HepG2 (cell line): ENCODE measurements around the gene ZMYND10. TPM values are rescaled to one million over a fixed set of nuclear protein-coding genes. Genes with fewer than 3 reads are reported as not detected.

ENCODE experiments used
- GATAD2A ChIP-seq: IDR thresholded peaks from 2 replicates; pipeline ENCODE4 v1.6.1; 2016
- NFYB ChIP-seq: sonication (generic); formaldehyde crosslinking; IDR thresholded peaks from 2 replicates; pipeline ENCODE4 v1.4.0; 2020; ENCODE audit warnings: missing genetic modification reagents
- RAD21 ChIP-seq: fragments of 450-650 bp; formaldehyde crosslinking; IDR thresholded peaks from 2 replicates; pipeline ENCODE4 v1.5.0; 2020; ENCODE audit warnings: mild to moderate bottlenecking
- SCMH1 ChIP-seq: sonication (generic); formaldehyde crosslinking; IDR thresholded peaks from 2 replicates; pipeline ENCODE4 v1.9.0; 2021; ENCODE audit warnings: missing genetic modification reagents, mild to moderate bottlenecking, borderline replicate concordance
- ZFP36L2 ChIP-seq: sonication (generic); formaldehyde crosslinking; IDR thresholded peaks from 2 replicates; pipeline ENCODE4 v1.4.0; 2020; ENCODE audit warnings: missing genetic modification reagents
- ZMYM3 ChIP-seq: sonication (generic); formaldehyde crosslinking; IDR thresholded peaks from 2 replicates; pipeline ENCODE4 v1.5.1; 2020; ENCODE audit warnings: mild to moderate bottlenecking, missing genetic modification reagents
- ZNF33A ChIP-seq: sonication (generic); formaldehyde crosslinking; IDR thresholded peaks from 2 replicates; pipeline ENCODE4 v1.5.1; 2020; ENCODE audit warnings: missing genetic modification reagents, mild to moderate bottlenecking, moderate library complexity, borderline replicate concordance
- ZNF674 ChIP-seq: sonication (generic); formaldehyde crosslinking; IDR thresholded peaks from 2 replicates; pipeline ENCODE4 v1.5.0; 2020; ENCODE audit warnings: low read depth, mild to moderate bottlenecking, missing genetic modification reagents
- ZNF792 ChIP-seq: IDR thresholded peaks from 2 replicates; pipeline ENCODE4 v1.6.1; 2016
- ZNF883 ChIP-seq: sonication (generic); formaldehyde crosslinking; IDR thresholded peaks from 2 replicates; pipeline ENCODE4 v1.5.1; 2020; ENCODE audit warnings: mild to moderate bottlenecking, missing genetic modification reagents; ENCODE audit errors: not compliant biosample characterization
- polyA plus RNA-seq, 8 experiments: library from polyadenylated mRNA; depleted of rRNA in 3 of 8; stranded (reverse) in 7 of 8; unstranded in 1 of 8; fragments of >200 nt; fragmentation: Illumina TruSeq in 4 of 8; extraction: Trizol in 4 of 8; gene quantifications; 2 replicates each; pipeline versions ENCODE4 v1.2.1 to v1.2.3, GENCODE V29; 2011 to 2016; ENCODE audit warnings: low read depth in 4 of 8, missing spikeins in 1 of 8, mixed read lengths in 1 of 8; ENCODE audit not compliant: insufficient read depth in 1 of 8
- total RNA-seq, 5 experiments: library from RNA; depleted of rRNA; stranded (reverse); fragments of >200 nt; fragmentation: Illumina TruSeq; extraction: Trizol; gene quantifications; 2 replicates each; pipeline ENCODE4 v1.2.3, GENCODE V29; 2016; ENCODE audit warnings: low read depth in 1 of 5
- TF ChIP-seq, protein P1 (sequence below): sonication (generic); formaldehyde crosslinking; IDR thresholded peaks from 2 replicates; pipeline ENCODE4 v1.4.0; 2020; ENCODE audit warnings: missing genetic modification reagents
- TF ChIP-seq, protein P2 (sequence below): sonication (generic); formaldehyde crosslinking; IDR thresholded peaks from 2 replicates; pipeline ENCODE4 v1.4.0; 2020; ENCODE audit warnings: missing genetic modification reagents, mild to moderate bottlenecking, borderline replicate concordance
- TF ChIP-seq, protein P3 (sequence below): sonication (generic); formaldehyde crosslinking; IDR thresholded peaks from 2 replicates; pipeline ENCODE4 v1.4.0; 2020; ENCODE audit warnings: missing genetic modification reagents
- TF ChIP-seq, protein P4 (sequence below): sonication (generic); formaldehyde crosslinking; IDR thresholded peaks from 2 replicates; pipeline ENCODE4 v1.8.0; 2022; ENCODE audit warnings: mild to moderate bottlenecking, missing genetic modification reagents
- TF ChIP-seq, protein P5 (sequence below): sonication (generic); formaldehyde crosslinking; IDR thresholded peaks from 2 replicates; pipeline ENCODE4 v1.4.0; 2020; ENCODE audit warnings: missing genetic modification reagents, borderline replicate concordance

ZMYND10 gene
- total and polyA plus RNA-seq, 2 of the 13 experiments (the other 11 are each of a cell fraction or from before 2014, with no cell fraction given) = 0.60 to 0.74 TPM

DNA sequence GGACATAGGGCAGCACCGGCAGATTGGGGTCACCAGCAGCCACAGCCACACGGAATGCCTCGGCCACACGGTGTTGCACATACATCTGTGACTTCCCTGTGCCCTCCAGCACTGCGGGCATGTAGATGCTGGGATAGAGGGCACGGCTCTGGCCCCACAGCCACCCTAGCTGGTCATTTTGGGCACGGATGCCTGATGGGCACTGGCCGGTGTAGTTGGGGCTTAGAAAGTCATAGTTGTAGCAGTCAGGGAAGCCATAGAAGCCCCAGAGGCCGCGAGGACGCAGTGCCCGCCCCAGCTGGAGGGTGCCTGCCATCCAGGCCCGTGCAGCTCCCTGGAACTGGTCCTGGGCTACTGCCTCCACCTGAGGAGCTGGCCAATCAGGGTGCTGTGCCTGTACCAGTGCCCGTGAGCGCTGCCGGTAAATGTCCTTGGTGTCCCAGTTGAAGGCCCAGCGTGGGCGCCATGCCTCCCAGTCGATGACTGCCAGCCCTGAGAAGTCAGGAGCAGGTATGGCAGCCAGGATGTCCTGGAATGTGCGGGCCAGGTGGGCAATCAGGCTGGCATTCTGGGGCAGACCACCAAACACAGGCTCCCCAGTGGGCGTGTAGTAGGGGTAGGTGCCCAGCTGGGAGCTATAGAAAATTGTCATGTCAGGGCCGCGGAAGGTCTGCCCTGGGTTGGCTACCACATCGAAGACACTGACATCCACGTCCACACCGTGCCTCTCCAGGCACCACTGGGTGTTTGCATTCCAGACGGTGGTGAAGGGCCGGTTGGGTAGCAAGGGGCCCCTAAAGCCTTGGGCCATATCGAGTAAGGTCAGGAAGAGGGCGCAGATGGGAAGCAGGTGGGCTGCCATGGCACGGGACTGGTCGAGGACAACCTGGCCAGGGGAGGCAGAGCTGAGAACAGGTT is 43.2 kb downstream of the ZMYND10 start (continued):
- TF ChIP-seq SCMH1 (CRISPR knock-in tag) (no peak), ZNF674 (CRISPR knock-in tag) (no peak), ZNF792 (no peak; the same call in 1 of the 2 replicates), ZFP36L2 (no peak), ZNF33A (CRISPR knock-in tag) (no peak), NFYB (CRISPR knock-in tag) (peak; percentile 38; the same call in 1 of the 2 replicates), RAD21 (CRISPR knock-in tag) (no peak), ZMYM3 (no peak), GATAD2A (CRISPR knock-in tag) (no peak), ZNF883 (CRISPR knock-in tag) (no peak)
- TF ChIP-seq, protein P1, sequence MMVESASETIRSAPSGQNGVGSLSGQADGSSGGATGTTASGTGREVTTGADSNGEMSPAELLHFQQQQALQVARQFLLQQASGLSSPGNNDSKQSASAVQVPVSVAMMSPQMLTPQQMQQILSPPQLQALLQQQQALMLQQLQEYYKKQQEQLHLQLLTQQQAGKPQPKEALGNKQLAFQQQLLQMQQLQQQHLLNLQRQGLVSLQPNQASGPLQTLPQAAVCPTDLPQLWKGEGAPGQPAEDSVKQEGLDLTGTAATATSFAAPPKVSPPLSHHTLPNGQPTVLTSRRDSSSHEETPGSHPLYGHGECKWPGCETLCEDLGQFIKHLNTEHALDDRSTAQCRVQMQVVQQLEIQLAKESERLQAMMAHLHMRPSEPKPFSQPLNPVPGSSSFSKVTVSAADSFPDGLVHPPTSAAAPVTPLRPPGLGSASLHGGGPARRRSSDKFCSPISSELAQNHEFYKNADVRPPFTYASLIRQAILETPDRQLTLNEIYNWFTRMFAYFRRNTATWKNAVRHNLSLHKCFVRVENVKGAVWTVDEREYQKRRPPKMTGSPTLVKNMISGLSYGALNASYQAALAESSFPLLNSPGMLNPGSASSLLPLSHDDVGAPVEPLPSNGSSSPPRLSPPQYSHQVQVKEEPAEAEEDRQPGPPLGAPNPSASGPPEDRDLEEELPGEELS (CRISPR knock-in tag) = 0 out of 2 replicates have a peak, but pooled peaks have one; percentile 12
- TF ChIP-seq, protein P2, sequence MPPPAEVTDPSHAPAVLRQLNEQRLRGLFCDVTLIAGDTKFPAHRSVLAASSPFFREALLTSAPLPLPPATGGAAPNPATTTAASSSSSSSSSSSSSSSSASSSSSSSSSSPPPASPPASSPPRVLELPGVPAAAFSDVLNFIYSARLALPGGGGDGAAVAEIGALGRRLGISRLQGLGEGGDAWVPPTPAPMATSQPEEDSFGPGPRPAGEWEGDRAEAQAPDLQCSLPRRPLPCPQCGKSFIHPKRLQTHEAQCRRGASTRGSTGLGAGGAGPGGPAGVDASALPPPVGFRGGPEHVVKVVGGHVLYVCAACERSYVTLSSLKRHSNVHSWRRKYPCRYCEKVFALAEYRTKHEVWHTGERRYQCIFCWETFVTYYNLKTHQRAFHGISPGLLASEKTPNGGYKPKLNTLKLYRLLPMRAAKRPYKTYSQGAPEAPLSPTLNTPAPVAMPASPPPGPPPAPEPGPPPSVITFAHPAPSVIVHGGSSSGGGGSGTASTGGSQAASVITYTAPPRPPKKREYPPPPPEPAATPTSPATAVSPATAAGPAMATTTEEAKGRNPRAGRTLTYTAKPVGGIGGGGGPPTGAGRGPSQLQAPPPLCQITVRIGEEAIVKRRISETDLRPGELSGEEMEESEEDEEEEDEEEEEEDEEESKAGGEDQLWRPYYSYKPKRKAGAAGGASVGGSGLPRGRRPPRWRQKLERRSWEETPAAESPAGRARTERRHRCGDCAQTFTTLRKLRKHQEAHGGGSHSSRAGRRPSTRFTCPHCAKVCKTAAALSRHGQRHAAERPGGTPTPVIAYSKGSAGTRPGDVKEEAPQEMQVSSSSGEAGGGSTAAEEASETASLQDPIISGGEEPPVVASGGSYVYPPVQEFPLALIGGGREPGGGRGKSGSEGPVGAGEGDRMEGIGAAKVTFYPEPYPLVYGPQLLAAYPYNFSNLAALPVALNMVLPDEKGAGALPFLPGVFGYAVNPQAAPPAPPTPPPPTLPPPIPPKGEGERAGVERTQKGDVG (CRISPR knock-in tag) = 0 out of 2 replicates have a peak, but pooled peaks have one; percentile 1
- TF ChIP-seq, protein P3, sequence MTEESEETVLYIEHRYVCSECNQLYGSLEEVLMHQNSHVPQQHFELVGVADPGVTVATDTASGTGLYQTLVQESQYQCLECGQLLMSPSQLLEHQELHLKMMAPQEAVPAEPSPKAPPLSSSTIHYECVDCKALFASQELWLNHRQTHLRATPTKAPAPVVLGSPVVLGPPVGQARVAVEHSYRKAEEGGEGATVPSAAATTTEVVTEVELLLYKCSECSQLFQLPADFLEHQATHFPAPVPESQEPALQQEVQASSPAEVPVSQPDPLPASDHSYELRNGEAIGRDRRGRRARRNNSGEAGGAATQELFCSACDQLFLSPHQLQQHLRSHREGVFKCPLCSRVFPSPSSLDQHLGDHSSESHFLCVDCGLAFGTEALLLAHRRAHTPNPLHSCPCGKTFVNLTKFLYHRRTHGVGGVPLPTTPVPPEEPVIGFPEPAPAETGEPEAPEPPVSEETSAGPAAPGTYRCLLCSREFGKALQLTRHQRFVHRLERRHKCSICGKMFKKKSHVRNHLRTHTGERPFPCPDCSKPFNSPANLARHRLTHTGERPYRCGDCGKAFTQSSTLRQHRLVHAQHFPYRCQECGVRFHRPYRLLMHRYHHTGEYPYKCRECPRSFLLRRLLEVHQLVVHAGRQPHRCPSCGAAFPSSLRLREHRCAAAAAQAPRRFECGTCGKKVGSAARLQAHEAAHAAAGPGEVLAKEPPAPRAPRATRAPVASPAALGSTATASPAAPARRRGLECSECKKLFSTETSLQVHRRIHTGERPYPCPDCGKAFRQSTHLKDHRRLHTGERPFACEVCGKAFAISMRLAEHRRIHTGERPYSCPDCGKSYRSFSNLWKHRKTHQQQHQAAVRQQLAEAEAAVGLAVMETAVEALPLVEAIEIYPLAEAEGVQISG = 0 out of 2 replicates have a peak, but pooled peaks have one; percentile 4
- TF ChIP-seq, protein P4, sequence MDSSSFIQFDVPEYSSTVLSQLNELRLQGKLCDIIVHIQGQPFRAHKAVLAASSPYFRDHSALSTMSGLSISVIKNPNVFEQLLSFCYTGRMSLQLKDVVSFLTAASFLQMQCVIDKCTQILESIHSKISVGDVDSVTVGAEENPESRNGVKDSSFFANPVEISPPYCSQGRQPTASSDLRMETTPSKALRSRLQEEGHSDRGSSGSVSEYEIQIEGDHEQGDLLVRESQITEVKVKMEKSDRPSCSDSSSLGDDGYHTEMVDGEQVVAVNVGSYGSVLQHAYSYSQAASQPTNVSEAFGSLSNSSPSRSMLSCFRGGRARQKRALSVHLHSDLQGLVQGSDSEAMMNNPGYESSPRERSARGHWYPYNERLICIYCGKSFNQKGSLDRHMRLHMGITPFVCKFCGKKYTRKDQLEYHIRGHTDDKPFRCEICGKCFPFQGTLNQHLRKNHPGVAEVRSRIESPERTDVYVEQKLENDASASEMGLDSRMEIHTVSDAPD (CRISPR knock-in tag) = no peak; the same call in 1 of the 2 replicates
- TF ChIP-seq, protein P5, sequence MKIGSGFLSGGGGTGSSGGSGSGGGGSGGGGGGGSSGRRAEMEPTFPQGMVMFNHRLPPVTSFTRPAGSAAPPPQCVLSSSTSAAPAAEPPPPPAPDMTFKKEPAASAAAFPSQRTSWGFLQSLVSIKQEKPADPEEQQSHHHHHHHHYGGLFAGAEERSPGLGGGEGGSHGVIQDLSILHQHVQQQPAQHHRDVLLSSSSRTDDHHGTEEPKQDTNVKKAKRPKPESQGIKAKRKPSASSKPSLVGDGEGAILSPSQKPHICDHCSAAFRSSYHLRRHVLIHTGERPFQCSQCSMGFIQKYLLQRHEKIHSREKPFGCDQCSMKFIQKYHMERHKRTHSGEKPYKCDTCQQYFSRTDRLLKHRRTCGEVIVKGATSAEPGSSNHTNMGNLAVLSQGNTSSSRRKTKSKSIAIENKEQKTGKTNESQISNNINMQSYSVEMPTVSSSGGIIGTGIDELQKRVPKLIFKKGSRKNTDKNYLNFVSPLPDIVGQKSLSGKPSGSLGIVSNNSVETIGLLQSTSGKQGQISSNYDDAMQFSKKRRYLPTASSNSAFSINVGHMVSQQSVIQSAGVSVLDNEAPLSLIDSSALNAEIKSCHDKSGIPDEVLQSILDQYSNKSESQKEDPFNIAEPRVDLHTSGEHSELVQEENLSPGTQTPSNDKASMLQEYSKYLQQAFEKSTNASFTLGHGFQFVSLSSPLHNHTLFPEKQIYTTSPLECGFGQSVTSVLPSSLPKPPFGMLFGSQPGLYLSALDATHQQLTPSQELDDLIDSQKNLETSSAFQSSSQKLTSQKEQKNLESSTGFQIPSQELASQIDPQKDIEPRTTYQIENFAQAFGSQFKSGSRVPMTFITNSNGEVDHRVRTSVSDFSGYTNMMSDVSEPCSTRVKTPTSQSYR (CRISPR knock-in tag) = no peak
